SK-N-SH treated with all-trans-retinoic acid at 6 μM for 48 hours (cell line): Measurements from ENCODE around the gene PHLDB1.

Source experiments
- ARNTL ChIP-seq: fragments of 450-650 bp; formaldehyde crosslinking; IDR thresholded peaks from 2 replicates; pipeline ENCODE4 v1.5.0; 2020; ENCODE audit warnings: low read depth, mild to moderate bottlenecking, moderate library complexity, borderline replicate concordance
- BACH2 ChIP-seq: fragments of 250-450 bp; sonication (Bioruptor Pico); IDR thresholded peaks from 2 replicates; pipeline ENCODE4 v1.9.0; 2021; ENCODE audit warnings: mild to moderate bottlenecking, borderline replicate concordance
- CREB5 ChIP-seq: fragments of 250-450 bp; sonication (Bioruptor Pico); IDR thresholded peaks from 2 replicates; pipeline ENCODE4 v1.5.1; 2020; ENCODE audit warnings: low read depth, mild to moderate bottlenecking, moderate library complexity
- GLIS3 ChIP-seq: fragments of 250-450 bp; sonication (Bioruptor Pico); IDR thresholded peaks from 2 replicates; pipeline ENCODE4 v1.5.0; 2020; ENCODE audit warnings: mild to moderate bottlenecking, moderate library complexity
- PATZ1 ChIP-seq: fragments of 250-450 bp; sonication (Bioruptor Pico); IDR thresholded peaks from 2 replicates; pipeline ENCODE4 v1.8.0; 2020; ENCODE audit warnings: mild to moderate bottlenecking, moderate library complexity, borderline replicate concordance
- POU6F1 ChIP-seq: fragments of 250-450 bp; sonication (Bioruptor Pico); IDR thresholded peaks from 2 replicates; pipeline ENCODE4 v1.8.0; 2021; ENCODE audit warnings: low read depth, mild to moderate bottlenecking, moderate library complexity, borderline replicate concordance
- PPARA ChIP-seq: fragments of 250-450 bp; sonication (Bioruptor Pico); IDR thresholded peaks from 2 replicates; pipeline ENCODE4 v1.5.0; 2020; ENCODE audit warnings: mild to moderate bottlenecking, borderline replicate concordance
- RARB ChIP-seq: fragments of 250-450 bp; sonication (Bioruptor Pico); IDR thresholded peaks from 2 replicates; pipeline ENCODE4 v1.8.0; 2021; ENCODE audit warnings: mild to moderate bottlenecking, moderate library complexity
- TOX ChIP-seq: fragments of 250-450 bp; sonication (Bioruptor Pico); IDR thresholded peaks from 2 replicates; pipeline ENCODE4 v1.8.0; 2021; ENCODE audit warnings: mild to moderate bottlenecking, moderate library complexity, borderline replicate concordance
- TSHZ2 ChIP-seq: fragments of 250-450 bp; sonication (Bioruptor Pico); IDR thresholded peaks from 2 replicates; pipeline ENCODE4 v1.5.0; 2020; ENCODE audit warnings: mild to moderate bottlenecking, moderate library complexity
- ZFP3 ChIP-seq: fragments of 250-450 bp; sonication (Bioruptor Pico); IDR thresholded peaks from 2 replicates; pipeline ENCODE4 v1.5.0; 2020; ENCODE audit warnings: mild to moderate bottlenecking, moderate library complexity
- ZFP30 ChIP-seq: fragments of 450-650 bp; formaldehyde crosslinking; IDR thresholded peaks from 2 replicates; pipeline ENCODE4 v1.5.0; 2022; ENCODE audit warnings: mild to moderate bottlenecking, moderate library complexity
- ZNF70 ChIP-seq: fragments of 450-650 bp; formaldehyde crosslinking; IDR thresholded peaks from 2 replicates; pipeline ENCODE4 v1.5.0; 2020; ENCODE audit warnings: mild to moderate bottlenecking, moderate library complexity

- TF ChIP-seq PATZ1 (CRISPR knock-in tag) (no peak), BACH2 (CRISPR knock-in tag) (no peak), ARNTL (CRISPR knock-in tag) (no peak), PPARA (CRISPR knock-in tag) (no peak), ZNF70 (CRISPR knock-in tag) (no peak), TSHZ2 (CRISPR knock-in tag) (no peak), ZFP3 (CRISPR knock-in tag) (no peak), RARB (CRISPR knock-in tag) (no peak), GLIS3 (no peak), CREB5 (CRISPR knock-in tag) (no peak), POU6F1 (CRISPR knock-in tag) (no peak), ZFP30 (CRISPR knock-in tag) (no peak), TOX (CRISPR knock-in tag) (no peak)
Measured at GRCh38 chr11:118655486-118656190, 48.2 kb downstream of the PHLDB1 start.
